Measurements from ENCODE around the gene ATAD2B.

Gene ATAD2B

DNA sequence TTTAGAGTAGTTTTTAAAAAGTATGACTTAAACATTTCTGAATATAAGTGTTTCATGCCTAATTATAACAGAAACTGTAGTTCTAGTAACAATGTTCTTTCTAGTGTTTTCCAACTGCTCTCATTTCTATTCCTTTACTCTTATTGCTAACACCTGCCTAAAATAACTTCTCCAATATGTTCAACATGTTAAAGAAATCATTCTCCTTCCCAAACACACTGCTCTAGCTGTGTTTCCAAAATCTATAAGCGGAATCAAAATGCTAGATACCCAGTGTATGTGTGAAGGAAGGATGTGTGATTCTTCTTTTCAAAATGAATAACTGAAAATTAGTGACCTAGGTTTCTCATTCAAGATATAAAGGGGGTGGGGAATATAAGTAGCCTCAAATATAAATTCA, 89.1 kb downstream of the ATAD2B start:
- Histone ChIP-seq H3K4me3 (ENCODE audit: low read depth, low read length) (no peak overlapping the region), H3K27ac (ENCODE audit: low read depth, low read length) (no peak overlapping the region), H3K9ac (ENCODE audit: low read length) (no peak overlapping the region), H3K9me3 (ENCODE audit: control insufficient read depth, insufficient read depth, low read depth, low read length) (peaks cover 11% of the 10 kb centered on the region), H3K4me1 (ENCODE audit: control insufficient read depth, insufficient read depth, low read length) (no peaks in the 10 kb centered on the region), H3K36me3 (ENCODE audit: control insufficient read depth, insufficient read depth, low read length) (peaks cover 10% of the 10 kb centered on the region), H3K27me3 (ENCODE audit: control insufficient read depth, insufficient read depth, low read length) (no peaks in the 10 kb centered on the region)

DNA sequence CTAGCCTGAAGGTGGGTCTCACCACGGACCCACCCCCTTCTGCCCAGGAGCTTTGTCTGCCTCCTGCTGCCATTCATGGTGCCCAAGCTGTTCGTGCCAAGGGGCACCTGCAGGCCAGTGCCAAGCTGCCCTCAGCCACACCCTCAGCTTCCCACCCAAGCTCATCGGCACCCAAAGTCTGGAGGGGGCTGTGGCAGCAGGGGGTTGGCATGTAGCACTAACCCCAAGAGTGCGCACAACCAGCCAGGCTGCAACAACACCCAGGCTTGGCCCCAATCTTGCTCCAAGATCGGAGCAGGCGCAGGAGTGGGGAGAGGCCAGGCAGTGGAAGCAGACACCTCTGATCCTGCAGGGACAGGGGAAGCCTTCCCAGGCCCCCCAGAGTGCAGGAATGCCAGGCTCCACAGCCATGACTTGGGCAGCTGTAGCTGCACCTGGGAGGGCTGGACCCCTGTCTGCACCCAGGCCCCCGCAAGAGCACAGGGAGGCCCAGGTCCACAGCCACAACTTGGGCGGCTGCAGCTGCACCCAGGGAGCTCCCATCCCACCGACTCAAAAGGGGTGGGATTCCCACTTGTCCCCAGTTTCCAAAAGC, 89.9 kb downstream of the ATAD2B start:
- Histone ChIP-seq H3K4me1 (ENCODE audit: control insufficient read depth, insufficient read depth, low read length) (no peaks in the 10 kb centered on the region), H3K9me3 (ENCODE audit: control insufficient read depth, insufficient read depth, low read depth, low read length) (peaks cover 11% of the 10 kb centered on the region), H3K27me3 (ENCODE audit: control insufficient read depth, insufficient read depth, low read length) (no peaks in the 10 kb centered on the region), H3K36me3 (ENCODE audit: control insufficient read depth, insufficient read depth, low read length) (peaks cover 10% of the 10 kb centered on the region), H3K4me3 (ENCODE audit: low read depth, low read length) (no peak overlapping the region), H3K27ac (ENCODE audit: low read depth, low read length) (no peak overlapping the region), H3K9ac (ENCODE audit: low read length) (no peak overlapping the region)

DNA sequence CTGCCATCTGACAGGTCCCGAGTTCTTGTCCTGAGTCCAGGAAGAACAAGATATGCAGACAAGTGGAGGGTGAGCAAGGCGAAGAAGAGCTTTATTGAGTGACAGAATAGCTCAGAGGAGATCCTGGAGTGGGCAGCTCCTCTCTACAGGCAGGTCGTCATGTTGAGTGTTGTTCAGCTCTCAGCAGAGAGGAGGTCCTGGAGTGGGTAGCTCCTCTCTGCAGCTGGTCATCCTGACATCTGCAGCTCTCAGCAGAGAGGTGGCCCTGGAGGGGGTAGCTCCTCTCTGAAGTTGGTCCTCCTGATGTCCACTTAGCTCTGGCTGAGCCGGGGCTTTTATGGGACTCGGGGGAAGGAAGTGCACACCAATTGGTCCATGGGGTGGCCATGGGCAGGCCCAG, 90.4 kb downstream of the ATAD2B start:
- Histone ChIP-seq H3K4me1 (ENCODE audit: control insufficient read depth, insufficient read depth, low read length) (no peaks in the 10 kb centered on the region), H3K27ac (ENCODE audit: low read depth, low read length) (no peak overlapping the region), H3K36me3 (ENCODE audit: control insufficient read depth, insufficient read depth, low read length) (peaks cover 10% of the 10 kb centered on the region), H3K9me3 (ENCODE audit: control insufficient read depth, insufficient read depth, low read depth, low read length) (peaks cover 11% of the 10 kb centered on the region), H3K27me3 (ENCODE audit: control insufficient read depth, insufficient read depth, low read length) (no peaks in the 10 kb centered on the region), H3K4me3 (ENCODE audit: low read depth, low read length) (no peak overlapping the region), H3K9ac (ENCODE audit: low read length) (no peak overlapping the region)

DNA sequence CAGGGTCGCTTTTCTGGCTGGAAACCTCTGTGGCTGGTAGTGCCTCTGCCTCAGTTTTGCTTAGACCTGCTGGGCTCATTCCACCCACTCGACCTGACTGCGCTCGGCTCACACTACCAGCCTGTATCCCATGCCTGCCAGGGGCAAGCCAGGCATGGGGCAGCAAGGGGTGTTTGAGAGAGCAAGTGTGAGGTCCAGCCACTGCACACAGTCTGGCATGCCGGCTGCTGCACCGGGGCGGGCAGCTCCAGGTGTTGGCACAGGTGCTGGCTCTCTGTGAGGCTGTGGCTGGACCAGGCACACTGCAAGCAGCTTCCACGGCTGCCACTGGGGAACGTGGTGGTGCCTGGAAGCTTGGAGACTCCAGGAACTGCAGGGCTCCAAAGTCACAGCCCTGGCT, 90.9 kb downstream of the ATAD2B start:
- Histone ChIP-seq H3K9ac (ENCODE audit: low read length) (no peak overlapping the region), H3K9me3 (ENCODE audit: control insufficient read depth, insufficient read depth, low read depth, low read length) (peaks cover 11% of the 10 kb centered on the region), H3K27ac (ENCODE audit: low read depth, low read length) (no peak overlapping the region), H3K36me3 (ENCODE audit: control insufficient read depth, insufficient read depth, low read length) (peaks cover 10% of the 10 kb centered on the region), H3K4me3 (ENCODE audit: low read depth, low read length) (no peak overlapping the region), H3K4me1 (ENCODE audit: control insufficient read depth, insufficient read depth, low read length) (no peaks in the 10 kb centered on the region), H3K27me3 (ENCODE audit: control insufficient read depth, insufficient read depth, low read length) (no peaks in the 10 kb centered on the region)

DNA sequence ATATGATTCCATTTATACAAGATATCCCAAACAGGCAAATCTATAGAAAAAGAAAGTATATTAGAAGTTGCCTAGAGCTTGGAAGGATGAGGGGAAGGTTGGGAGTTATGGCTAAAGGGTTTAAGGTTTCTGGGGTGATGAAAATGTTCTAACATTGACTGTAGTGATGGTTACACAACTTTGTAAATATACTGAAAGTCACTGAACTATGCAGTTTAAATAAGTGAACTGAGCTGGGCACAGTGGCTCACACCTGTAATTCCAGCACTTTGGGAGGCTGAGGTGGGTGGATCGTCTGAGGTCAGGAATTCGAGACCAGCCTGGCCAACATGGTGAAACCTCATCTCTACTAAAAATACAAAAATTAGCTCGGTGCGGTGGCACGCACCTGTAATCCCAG, 91.5 kb downstream of the ATAD2B start:
- H3K9ac ChIP-seq (ENCODE audit: low read length): no peak overlapping the region
- H3K27ac ChIP-seq (ENCODE audit: low read depth, low read length): no peak overlapping the region
- peaks cover 10% of the 10 kb centered on the region for H3K36me3 ChIP-seq (ENCODE audit: control insufficient read depth, insufficient read depth, low read length)
- H3K4me1 ChIP-seq (ENCODE audit: control insufficient read depth, insufficient read depth, low read length): no peaks in the 10 kb centered on the region
- no peak overlapping the region for H3K4me3 ChIP-seq (ENCODE audit: low read depth, low read length)
- H3K9me3 ChIP-seq (ENCODE audit: control insufficient read depth, insufficient read depth, low read depth, low read length): peaks cover 11% of the 10 kb centered on the region
- no peaks in the 10 kb centered on the region for H3K27me3 ChIP-seq (ENCODE audit: control insufficient read depth, insufficient read depth, low read length)

DNA sequence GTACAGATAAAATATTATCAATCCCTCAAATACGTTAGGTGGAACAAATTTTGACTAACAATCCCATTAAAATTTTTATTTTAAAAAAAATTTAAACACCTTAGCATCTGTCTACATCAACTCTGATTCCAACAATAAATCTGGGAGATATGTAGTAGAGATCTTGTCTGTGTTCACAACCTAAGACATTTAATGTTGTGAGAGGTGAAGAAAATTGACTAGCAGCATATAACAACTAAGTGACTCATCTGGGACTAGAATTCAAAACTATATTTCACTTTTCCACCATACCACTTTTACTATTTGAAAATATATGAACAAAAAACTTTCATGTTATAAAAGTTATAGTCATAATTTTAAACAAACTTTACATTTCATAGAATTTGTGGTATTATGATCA, 97.9 kb downstream of the ATAD2B start:
- no peaks in the 10 kb centered on the region for H3K9me3 ChIP-seq (ENCODE audit: control insufficient read depth, insufficient read depth, low read depth, low read length)
- no peak overlapping the region for H3K9ac ChIP-seq (ENCODE audit: low read length)
- no peak overlapping the region for H3K4me3 ChIP-seq (ENCODE audit: low read depth, low read length)
- no peak overlapping the region for H3K27ac ChIP-seq (ENCODE audit: low read depth, low read length)
- no peaks in the 10 kb centered on the region for H3K27me3 ChIP-seq (ENCODE audit: control insufficient read depth, insufficient read depth, low read length)
- H3K36me3 ChIP-seq (ENCODE audit: control insufficient read depth, insufficient read depth, low read length): 0 out of 2 replicates have a peak, but pooled peaks cover 3% of the 10 kb centered on the region
- H3K4me1 ChIP-seq (ENCODE audit: control insufficient read depth, insufficient read depth, low read length): no peaks in the 10 kb centered on the region

DNA sequence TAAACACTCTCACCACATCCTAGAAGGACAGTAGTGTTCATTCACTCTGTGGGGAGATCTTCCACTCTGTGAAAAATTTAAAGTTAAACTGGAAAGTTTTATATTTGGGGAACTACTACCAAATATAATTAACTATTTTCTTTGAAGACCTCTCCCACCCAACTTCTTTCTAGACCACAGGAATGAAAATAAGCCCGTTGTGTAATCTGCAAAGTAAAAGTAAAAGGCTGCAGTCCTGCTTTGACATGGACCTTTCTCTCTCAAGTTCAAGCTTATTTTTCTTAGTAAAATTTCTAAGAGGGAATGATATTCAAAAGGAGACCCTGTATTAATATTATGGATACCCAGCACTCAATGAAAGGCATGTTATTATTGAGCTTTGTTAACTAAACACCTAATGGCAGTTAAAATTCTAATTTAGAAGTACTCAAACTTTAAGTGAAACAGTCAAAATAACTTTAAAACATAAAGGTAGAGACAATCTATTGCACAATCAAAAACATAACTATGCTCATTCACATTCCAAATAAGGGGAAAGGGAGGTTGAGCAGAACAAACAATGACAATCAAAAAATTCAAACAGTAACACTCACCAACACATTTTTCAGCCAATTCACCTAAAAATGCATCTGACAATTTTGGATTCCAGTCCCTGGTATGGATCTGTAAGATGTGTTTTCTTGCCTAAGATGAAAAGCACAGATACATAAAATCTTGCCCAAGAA, 98.5 kb downstream of the ATAD2B start:
- H3K36me3 ChIP-seq (ENCODE audit: control insufficient read depth, insufficient read depth, low read length): peaks cover 3% of the 10 kb centered on the region; the same call in 1 of the 2 replicates
- no peaks in the 10 kb centered on the region for H3K9me3 ChIP-seq (ENCODE audit: control insufficient read depth, insufficient read depth, low read depth, low read length)
- H3K27ac ChIP-seq (ENCODE audit: low read depth, low read length): no peak overlapping the region
- no peak overlapping the region for H3K9ac ChIP-seq (ENCODE audit: low read length)
- H3K27me3 ChIP-seq (ENCODE audit: control insufficient read depth, insufficient read depth, low read length): no peaks in the 10 kb centered on the region
- H3K4me3 ChIP-seq (ENCODE audit: low read depth, low read length): no peak overlapping the region
- H3K4me1 ChIP-seq (ENCODE audit: control insufficient read depth, insufficient read depth, low read length): no peaks in the 10 kb centered on the region

DNA sequence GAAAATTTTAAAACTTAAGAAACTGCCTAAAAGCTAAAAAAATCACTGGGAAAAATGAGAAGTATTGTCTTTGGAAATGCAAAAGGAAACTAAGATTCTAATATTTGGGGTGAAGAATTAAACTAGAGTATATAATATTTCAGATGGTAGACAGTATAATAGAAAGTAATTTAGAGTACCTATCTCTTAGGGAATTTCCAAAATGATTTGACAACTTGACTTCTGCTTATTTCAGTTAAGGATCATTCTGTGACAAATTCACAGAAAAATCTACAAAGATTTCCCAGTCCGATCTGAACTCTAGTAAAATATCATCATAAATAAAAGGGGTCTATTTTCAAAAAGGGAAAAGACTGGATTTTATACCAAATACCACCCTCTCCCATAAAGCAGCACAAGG, 99.6 kb downstream of the ATAD2B start:
- Histone ChIP-seq H3K4me1 (ENCODE audit: control insufficient read depth, insufficient read depth, low read length) (no peaks in the 10 kb centered on the region), H3K27ac (ENCODE audit: low read depth, low read length) (no peak overlapping the region), H3K4me3 (ENCODE audit: low read depth, low read length) (no peak overlapping the region), H3K9me3 (ENCODE audit: control insufficient read depth, insufficient read depth, low read depth, low read length) (no peaks in the 10 kb centered on the region), H3K36me3 (ENCODE audit: control insufficient read depth, insufficient read depth, low read length) (peaks cover 7% of the 10 kb centered on the region), H3K27me3 (ENCODE audit: control insufficient read depth, insufficient read depth, low read length) (no peaks in the 10 kb centered on the region), H3K9ac (ENCODE audit: low read length) (no peak overlapping the region)

DNA sequence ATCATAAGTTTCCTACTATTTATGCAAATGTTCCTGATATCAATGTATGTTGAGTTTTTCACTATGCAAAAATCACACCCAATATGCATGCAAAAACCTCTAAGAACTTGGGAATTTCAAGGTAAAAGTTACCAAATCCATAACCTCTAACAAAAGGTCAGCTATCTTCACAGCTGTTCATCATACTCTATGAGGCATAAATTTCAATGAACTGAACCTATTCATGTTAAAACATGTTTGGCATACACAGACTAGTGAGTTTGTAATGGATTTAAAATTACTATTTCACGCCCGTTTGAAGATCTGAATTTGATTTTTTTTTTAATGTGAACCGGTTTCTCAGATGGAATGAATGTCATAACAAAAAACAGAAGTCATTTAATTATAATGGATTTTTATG, 100.2 kb downstream of the ATAD2B start:
- no peak overlapping the region for H3K27ac ChIP-seq (ENCODE audit: low read depth, low read length)
- no peak overlapping the region for H3K9ac ChIP-seq (ENCODE audit: low read length)
- H3K4me3 ChIP-seq (ENCODE audit: low read depth, low read length): no peak overlapping the region
- no peaks in the 10 kb centered on the region for H3K27me3 ChIP-seq (ENCODE audit: control insufficient read depth, insufficient read depth, low read length)
- no peaks in the 10 kb centered on the region for H3K4me1 ChIP-seq (ENCODE audit: control insufficient read depth, insufficient read depth, low read length)
- H3K36me3 ChIP-seq (ENCODE audit: control insufficient read depth, insufficient read depth, low read length): peaks cover 7% of the 10 kb centered on the region
- H3K9me3 ChIP-seq (ENCODE audit: control insufficient read depth, insufficient read depth, low read depth, low read length): no peaks in the 10 kb centered on the region

DNA sequence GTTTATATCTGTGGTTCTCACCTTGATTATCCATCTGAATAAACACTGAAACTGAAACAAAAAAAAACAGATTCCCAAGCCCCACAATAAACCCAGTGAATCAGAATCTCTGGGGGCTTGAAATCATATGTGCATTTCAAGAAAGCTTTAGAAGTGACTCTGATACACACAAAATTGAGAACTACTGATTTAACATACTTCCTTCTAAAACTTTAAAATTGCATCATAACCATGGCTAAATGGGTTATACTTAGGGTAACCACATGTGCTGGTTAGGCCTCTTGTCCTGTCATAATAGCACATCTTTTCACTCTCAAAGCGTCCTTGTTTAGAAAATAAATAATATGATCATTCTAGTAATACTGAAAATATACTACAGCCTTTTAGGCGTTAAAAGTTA, 100.9 kb downstream of the ATAD2B start:
- H3K9me3 ChIP-seq (ENCODE audit: control insufficient read depth, insufficient read depth, low read depth, low read length): no peaks in the 10 kb centered on the region
- peaks cover 7% of the 10 kb centered on the region for H3K36me3 ChIP-seq (ENCODE audit: control insufficient read depth, insufficient read depth, low read length)
- H3K27me3 ChIP-seq (ENCODE audit: control insufficient read depth, insufficient read depth, low read length): no peaks in the 10 kb centered on the region
- H3K4me1 ChIP-seq (ENCODE audit: control insufficient read depth, insufficient read depth, low read length): no peaks in the 10 kb centered on the region
- H3K9ac ChIP-seq (ENCODE audit: low read length): no peak overlapping the region
- no peak overlapping the region for H3K4me3 ChIP-seq (ENCODE audit: low read depth, low read length)
- no peak overlapping the region for H3K27ac ChIP-seq (ENCODE audit: low read depth, low read length)

DNA sequence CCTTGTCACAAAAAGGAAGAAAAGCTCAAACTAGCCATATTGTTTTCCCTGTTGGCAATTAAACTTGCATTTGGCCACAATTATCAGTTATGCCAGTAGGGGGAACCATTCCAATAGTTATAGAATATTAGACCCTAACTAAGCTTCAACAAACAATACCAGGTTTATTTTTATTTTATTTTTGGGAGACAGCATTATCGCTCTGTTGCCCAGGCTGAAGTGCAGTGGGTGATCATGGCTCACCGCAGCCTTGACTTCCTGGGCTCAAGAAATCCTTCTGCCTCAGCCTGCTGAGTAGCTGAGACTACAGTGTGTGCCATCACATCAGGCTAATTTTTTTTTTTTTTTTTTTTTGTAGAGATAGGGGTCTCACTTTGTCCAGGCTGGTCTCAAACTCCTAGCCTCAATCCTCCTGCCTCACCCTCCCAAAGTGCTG, 102.1 kb downstream of the ATAD2B start:
- no peak overlapping the region for H3K9ac ChIP-seq (ENCODE audit: low read length)
- no peak overlapping the region for H3K4me3 ChIP-seq (ENCODE audit: low read depth, low read length)
- H3K4me1 ChIP-seq (ENCODE audit: control insufficient read depth, insufficient read depth, low read length): no peaks in the 10 kb centered on the region
- H3K36me3 ChIP-seq (ENCODE audit: control insufficient read depth, insufficient read depth, low read length): peaks cover 7% of the 10 kb centered on the region
- no peak overlapping the region for H3K27ac ChIP-seq (ENCODE audit: low read depth, low read length)
- H3K9me3 ChIP-seq (ENCODE audit: control insufficient read depth, insufficient read depth, low read depth, low read length): no peaks in the 10 kb centered on the region
- H3K27me3 ChIP-seq (ENCODE audit: control insufficient read depth, insufficient read depth, low read length): no peaks in the 10 kb centered on the region

All from HUES6 (cell line).